Jurkat, Clone E6-1 (cell line): ENCODE data around the gene HNRNPK. TPM values are rescaled to one million over a fixed set of nuclear protein-coding genes. Genes with fewer than 3 reads are reported as not detected.

ENCODE experiments used
- DNase-seq: peaks from one replicate; pipeline ENCODE4 v3.0.0-alpha.2; 2011; ENCODE audit warnings: low read depth, low spot score
- H3K4me3 ChIP-seq: 2 replicates; pipeline ENCODE4 v1.5.1; 2011; ENCODE audit warnings: mild to moderate bottlenecking, low read length, control low read depth, moderate library complexity
- polyA plus RNA-seq: library from polyadenylated mRNA; unstranded; fragments of >200 nt; gene quantifications from one replicate; pipeline ENCODE4 v1.2.1, GENCODE V29; 2012; ENCODE audit warnings: missing spikeins; ENCODE audit not compliant: insufficient read length, insufficient read depth

Gene HNRNPK
- polyA plus RNA-seq: 781 TPM

DNA sequence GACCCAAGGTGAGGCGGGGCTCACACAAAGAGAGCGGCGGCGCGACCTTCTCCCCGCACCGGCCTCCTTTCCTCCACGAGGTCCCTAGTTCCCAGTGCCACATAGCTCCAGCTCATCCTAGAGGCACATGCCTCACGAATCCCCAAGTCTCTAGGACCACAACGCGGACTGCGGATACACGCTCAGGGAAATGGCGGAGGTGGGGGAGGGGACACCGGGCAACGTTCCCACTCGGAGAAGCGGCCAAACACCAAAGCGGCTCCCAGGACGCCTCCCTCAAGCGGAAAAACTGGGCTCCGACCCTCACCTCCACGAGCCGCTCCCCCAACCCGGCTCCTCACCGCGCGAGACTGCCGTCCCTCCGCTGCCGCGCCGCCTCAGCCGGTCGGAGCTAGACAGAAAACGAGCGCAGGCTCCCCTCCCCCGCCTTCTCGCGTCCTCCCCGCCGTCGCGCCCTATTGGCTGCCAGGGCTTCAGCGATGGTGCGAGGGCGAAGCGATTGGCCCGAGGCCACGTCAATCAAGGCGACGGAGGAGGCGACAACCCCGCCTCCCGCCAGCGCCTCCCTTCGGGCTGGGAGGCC is at the start of gene HNRNPK:
Gene HNRNPK, minus strand, starts transcription at position 404 of the 583 bp plus-strand sequence. CDS start 1,963 bp downstream, outside the sequence.
- H3K4me3 ChIP-seq: peak within 1 kb of the TSS; percentile 100
- DNase-seq: peak; percentile 97

DNA sequence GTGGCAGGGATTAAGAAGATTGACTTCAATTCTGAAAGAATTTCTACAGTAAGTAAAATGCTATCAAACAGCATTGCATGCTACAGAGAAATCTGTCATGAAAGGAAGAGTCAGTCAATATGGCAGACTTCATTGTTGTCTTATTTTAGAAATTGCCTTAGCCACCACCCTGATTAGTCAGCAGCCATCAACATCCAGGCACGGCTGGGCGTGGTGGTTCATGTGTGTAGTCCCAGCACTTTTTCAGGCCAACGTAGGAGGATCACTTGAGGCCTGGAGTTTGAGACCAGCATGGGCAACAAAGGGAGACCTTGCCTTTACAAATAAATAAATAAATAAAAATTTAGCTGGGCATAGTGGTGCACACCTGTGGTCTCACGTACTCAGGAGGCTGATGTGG is 47.2 kb upstream of the HNRNPK start:
- H3K4me3 ChIP-seq: no peak overlapping the region
- no peak for DNase-seq

DNA sequence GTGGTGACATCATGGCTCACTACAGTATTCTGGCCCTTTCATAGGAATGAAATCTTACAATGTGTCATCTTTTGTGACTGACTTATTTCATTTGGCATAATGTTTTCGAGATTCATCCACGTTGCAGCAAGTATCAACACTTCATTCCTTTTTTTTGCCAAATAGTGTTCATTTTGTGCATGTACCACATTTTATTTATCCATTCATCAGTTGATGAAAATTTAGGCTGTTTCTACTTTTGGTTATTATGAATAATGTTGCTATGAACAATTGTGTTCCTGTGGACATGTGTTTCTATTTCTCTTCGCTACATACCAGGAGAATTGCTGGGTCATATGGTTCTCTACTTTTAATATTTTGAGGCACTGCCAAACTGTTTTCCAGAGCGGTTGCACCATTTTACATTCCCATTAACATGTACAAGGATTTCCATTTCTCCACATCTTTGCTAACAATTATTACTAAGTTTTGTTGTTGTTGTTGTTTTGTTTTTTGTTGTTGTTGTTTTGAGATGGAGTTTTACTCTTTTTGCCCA is 44.1 kb upstream of the HNRNPK start:
- no peak for DNase-seq
- no peak overlapping the region for H3K4me3 ChIP-seq

DNA sequence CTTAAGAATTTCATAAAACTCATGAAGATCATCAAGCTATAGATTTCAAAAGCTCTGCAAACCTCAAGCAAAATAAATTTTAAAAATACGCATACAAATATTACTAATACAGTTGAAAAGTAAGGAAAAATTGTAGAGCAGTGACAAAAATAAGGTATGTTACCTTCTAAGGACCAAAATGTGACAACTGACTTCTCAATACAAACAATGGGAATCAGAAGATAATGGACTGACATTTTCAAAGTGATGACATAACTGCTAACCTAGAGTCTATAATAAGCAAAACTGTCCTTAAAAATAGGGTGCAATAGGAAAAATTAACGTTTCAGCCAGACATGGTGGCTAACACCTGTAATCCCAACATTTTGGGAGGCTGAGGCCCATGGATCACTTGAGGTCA is 27.6 kb upstream of the HNRNPK start:
- DNase-seq: no peak
- H3K4me3 ChIP-seq: no peak overlapping the region

DNA sequence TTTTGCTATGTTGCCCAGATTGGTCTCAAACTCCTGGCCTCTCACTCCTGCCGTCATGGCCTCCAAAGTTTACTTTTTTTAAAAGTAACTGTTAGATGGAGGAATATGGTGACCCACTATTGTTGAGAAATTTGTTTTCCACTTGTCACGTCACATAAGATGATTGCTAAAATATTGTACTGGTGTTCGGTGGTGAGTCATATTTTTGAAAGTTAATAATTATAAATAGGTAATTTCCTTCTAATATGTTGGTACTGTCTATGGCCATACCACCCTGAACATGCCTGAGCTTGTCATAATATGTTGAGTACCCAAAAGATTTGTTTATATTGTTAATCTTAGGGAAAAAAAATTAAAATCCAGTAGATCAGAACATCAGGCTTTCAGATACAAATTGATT is 23.2 kb upstream of the HNRNPK start:
- no peak for DNase-seq

DNA sequence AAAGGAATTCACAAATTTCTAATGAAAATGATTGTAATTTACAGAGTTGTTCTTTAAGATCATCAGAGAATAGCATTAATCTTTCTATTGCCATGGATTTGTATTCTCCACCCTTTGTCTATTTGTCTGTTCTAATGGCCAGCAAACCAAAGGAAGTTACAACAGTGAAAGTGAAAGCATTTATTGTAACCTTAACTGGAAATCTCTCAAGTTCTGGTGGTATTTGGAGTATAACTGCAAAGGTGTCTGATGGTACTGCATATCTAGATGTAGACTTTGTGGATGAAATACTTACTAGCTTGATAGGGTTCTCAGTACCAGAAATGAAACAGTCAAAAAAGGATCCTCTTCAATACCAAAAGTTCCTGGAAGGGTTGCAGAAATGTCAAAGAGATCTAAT is 22.3 kb upstream of the HNRNPK start:
- no peak overlapping the region for H3K4me3 ChIP-seq
- DNase-seq: peak; percentile 24

More for the DNA sequence above, 23.2 kb upstream of the HNRNPK start:
- no peak overlapping the region for H3K4me3 ChIP-seq

DNA sequence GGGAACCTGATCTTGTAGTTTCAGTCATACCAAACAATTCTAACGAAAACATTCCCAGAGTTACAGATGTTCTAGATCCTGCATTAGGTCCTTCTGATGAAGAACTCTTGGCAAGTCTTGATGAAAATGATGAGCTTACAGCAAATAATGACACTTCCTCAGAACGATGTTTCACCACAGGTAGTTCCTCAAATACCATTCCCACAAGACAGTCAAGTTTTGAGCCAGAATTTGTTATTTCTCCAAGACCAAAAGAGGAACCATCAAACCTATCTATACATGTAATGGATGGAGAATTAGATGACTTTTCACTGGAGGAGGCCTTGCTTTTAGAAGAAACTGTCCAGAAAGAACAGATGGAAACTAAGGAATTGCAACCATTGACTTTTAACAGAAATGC is 21.6 kb upstream of the HNRNPK start:
- no peak for DNase-seq
- no peak overlapping the region for H3K4me3 ChIP-seq

DNA sequence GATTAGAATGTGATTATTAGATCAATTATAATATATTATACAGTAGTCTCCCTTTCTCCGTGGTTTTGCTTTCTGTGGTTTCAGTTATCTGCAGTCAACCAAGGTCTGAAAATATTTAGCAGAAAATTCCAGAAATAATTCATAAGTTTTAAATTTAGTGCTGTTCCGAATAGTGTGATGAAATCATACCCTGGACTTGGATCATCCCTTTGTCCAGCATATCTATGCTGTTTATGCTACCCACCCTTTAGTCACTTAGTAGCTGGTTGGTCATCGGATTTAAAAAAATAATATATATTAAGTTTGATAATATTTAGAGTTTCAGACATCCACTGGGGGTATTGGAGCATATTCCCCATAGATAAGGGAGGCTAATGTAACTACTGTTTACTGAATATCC is 20.2 kb upstream of the HNRNPK start:
- no peak overlapping the region for H3K4me3 ChIP-seq
- DNase-seq: no peak

DNA sequence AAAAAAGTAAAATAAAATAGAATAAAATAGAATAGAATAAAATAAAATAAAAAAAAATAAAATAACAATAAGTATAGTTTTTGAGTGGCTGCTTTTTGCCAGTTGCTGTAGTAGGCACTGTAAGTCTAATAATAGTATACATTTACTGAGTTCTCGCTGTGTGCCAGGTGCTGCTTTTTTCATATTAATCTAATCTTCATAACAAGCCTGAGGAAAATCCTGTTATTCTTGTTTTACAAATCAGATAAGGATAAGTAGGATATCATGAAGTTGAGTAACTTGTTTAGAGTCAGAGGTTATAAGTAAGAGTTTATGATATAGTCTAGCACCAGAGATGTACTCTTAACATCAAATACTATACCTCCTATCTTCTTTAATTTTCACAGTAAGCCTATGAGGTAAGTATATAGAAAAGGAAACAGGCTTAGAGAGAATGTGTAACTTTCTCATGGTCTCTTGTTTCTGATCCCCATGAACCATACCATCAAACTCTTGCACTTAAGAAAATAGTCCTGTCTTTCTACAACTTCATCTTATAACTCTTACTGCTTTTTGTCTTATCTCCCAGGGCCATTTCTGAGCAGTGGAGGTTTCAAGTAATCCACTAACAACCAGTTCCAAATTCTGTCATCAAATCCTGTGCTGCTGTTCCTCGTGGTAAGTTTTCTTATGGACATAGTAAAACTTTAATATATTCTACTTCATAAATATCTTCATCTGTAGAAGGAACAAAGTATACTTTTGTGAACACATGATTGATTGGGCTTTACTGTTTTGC is 19.3 kb upstream of the HNRNPK start:
- H3K4me3 ChIP-seq: no peak overlapping the region
- DNase-seq: no peak

DNA sequence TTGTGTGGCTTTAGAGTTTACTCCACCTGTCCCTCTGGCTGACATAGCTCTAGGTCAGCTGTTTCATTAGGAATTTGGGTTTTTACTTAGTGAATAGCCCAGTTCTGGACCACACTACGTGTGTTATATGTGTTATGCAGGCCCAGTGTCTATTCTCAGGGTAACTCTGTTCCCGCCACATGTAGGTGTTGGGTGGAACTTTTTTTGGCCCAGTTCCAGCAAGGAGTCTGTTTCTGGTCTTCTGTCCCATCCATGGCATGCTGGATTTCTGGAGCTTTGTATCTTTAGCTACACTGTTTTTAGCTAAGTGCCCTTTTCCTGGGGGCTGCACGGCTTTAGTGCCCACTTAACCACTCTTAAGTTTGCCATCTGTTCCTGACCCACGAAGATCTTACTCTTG is 16.1 kb upstream of the HNRNPK start:
- no peak overlapping the region for H3K4me3 ChIP-seq
- no peak for DNase-seq

DNA sequence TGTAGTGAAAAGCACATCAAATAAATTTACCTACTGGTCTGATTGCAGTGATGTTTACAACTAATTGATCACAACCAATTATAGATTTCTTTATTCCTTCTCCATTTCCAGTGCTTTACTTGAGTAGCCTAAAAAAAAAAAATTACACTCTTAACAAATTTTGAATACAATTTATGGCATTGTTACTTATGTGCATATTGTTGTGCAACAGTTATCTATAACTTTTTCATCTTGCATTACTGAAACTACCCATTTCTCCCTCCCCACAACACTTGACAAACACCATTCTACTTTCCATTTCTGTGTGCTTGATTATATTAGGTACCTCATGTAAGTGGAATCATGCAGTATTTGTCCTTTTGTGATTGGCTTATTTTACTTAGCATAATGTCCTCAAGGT is 12.9 kb upstream of the HNRNPK start:
- no peak for DNase-seq

DNA sequence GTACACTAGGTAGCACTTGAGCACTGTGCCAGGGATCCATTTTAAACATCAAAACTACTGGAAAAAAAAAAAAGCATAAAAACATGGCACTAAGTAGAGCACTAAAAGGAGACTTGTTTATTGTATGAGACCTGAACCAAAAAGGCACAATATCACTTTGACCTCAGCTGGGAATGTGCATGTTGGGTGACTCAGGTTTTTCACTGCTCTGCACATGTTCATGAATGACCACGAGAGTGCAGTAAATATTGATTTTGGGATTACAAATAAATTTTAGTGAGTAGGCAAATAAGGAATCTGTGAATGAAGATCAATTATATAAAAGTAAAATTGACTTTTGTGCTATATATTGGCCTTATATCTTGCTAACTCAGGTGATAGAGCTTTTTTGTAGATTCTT is 12.4 kb upstream of the HNRNPK start:
- H3K4me3 ChIP-seq: no peak overlapping the region
- no peak for DNase-seq

More for the DNA sequence above, 12.9 kb upstream of the HNRNPK start:
- no peak overlapping the region for H3K4me3 ChIP-seq

DNA sequence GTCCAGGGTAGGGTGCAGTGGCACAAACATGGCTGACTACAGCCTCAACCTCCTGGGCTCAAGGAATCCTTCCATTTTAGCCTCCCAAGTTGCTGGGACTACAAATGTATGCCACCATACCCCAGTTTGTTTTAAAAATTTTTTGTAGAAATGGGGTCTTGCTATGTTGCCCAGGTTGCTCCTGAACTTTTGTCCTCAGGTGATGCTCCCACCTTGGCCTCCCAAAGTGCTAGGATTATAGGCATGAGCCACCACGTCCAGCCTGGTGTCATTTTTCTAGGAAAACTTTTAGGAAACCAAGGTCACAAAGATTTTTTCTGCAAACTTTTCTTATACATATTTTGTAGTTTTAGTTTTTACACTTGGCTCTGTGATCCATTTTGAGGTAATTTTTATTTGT is 11.3 kb upstream of the HNRNPK start:
- H3K4me3 ChIP-seq: no peak overlapping the region
- no peak for DNase-seq

DNA sequence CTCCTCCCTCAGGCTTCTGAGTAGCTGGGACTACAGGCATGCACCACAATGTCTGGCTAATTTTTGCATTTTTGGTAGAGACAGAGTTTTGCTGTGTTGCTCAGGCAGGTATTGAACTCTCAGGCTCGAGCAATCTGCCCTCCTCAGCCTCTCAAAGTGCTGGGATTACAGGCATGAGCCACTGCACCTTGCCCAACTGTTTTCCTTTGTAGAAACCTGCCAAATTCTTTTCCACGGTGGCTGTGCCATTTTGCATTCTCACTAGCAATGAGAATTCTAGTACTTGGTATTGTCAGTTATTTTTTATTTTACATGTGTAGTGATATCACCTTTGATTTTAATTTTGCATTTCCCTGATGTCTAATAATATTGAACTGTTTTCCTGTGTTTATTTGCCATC is 8.4 kb upstream of the HNRNPK start:
- no peak overlapping the region for H3K4me3 ChIP-seq
- DNase-seq: no peak

DNA sequence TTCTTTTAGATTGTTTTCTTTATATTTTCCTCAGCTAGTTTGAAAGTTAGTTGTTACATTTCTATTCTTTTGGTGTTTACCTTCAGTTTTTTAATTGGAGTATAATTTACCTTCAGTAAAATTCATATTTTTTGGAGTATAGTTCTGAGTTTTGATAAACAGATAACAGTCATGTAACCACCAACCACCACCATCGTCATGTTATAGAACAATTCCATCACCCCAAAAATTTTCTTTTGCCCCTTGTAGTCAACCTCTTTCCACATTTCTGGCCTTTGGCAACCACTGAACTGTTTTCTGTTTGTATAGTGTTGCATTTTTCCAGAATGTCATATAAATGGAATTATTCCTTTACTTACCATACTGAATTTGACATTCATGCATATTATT is 7.4 kb upstream of the HNRNPK start:
- H3K4me3 ChIP-seq: no peak overlapping the region
- no peak for DNase-seq

DNA sequence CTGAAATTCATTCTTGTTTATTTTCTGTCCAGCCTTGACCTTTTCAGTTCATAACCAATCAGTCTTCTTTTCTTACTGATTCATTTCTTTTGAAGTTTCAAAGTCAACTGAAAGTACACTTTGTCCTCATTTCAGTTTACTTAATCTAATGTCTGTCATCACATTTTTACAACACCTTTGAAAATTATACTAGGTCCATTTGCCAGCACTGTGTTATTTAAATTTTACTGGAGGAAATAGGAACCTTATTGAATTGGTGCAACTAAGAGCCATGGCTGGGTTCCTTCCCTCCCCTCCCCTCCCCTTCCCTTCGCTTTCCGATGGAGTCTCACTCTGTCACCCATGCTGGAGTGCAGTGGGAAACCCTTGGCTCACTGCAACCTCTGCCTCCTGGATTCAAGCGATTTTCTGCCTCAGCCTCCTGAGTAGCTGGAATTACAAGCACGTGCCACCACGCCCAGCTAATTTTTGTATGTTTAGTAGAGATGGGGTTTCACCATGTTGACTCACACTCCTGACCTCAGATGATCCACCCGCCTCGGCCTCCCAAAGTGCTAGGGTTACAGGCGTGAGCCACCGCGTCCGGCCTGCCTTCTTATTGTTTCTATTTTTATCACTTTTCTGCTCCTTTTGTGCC is 6.9 kb upstream of the HNRNPK start:
- no peak overlapping the region for H3K4me3 ChIP-seq
- no peak for DNase-seq

DNA sequence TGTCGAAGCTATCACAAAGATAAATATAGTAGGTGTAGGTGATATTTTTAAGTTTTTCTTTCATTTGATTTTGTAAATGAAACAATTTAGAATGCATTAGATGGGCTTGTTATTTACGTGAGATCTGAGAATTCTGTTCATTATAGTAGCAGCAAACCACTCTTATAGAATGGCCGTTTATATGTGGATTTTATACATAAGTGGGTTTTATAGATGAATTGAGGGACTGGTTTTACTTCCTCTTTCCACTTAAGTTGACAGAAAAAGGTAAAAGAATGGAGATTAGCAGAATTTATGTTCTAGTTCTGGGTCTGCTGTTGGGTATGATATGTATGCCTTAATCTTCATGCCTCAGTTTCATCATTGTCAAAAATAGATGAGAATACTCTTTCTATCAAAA is 6.2 kb upstream of the HNRNPK start:
- DNase-seq: no peak

DNA sequence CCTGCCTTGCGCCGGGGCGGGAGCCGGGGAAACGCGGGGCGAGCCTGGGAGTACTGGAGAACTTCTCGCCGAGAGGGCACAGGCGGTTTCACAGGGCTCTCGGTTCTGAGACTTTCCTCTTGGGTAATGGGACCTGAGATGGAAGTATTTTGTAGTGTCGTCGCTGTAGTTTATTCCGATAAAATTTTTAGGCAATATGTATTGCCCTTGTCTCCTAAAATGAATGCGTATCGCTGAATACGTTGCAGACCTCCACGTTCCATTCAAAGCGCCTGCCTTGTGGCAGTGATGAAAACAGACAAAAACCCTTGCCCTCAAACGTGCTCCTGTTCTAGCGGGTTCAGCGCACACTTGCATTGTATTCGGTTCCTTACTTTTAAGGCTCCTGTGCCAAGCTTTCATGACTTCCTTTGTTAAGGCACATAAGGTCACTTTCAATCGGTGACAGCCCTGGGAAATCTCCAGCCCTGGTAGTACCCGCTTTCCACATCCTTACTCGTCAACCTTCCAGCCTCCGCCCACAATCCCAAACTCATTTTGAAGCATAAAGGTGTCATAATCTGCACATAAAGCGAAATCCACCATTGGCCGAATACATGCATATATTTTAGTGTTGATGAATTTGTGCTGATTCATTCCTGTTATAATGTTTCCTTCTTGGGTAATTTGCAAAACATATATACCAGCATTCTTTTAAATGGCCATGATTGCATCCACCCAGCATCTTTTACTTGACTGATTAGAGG is 1.3 kb upstream of the HNRNPK start:
- peak overlapping the region; percentile 100 for H3K4me3 ChIP-seq
- DNase-seq: peak; percentile 41

More for the DNA sequence above, 6.2 kb upstream of the HNRNPK start:
- no peak overlapping the region for H3K4me3 ChIP-seq

DNA sequence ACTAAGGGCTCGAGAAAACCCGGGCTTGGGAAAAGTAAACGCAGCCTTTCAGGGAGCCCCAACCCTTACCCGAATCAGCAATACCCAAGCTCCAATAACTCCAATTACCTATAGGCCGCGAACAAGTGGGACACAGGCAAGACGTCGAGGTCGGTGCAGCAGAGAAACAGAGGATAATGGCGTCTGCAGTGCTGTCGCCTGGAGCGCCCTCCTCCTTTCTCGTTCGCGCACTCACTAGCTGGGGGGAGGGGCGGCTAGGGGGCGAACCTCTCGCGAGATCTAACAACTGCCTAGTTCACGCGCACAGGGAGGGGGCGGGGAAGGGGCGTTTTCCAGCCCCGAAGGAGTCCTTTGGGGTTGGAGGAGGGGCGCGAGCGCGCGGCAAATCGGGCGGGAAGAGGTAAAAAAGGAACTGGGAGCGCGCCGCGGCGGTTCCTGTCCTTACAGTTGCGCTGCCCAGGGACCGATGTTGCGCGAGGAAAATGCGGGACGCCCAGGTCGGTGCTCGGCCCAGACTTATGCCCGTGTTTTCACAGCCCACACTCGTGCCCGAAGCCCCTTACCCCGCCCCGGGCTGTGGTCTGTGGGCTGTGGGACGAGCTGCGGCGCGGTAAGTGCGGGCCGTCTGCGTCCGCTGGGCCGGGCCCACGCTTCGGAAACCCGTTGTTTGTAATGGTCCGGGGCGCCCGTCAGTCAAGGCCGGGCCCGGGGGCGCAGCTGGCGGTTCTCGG is 545 bp upstream of the HNRNPK start, which contains the start of gene RMI1:
Gene RMI1, plus strand, starts transcription at position 411 of the 731 bp plus-strand sequence. CDS start 20,182 bp downstream, outside the sequence.
- H3K4me3 ChIP-seq: peak within 1 kb of the TSS; percentile 100
- peak; percentile 97 for DNase-seq
